HepG2 (cell line): ENCODE data around the gene ZFP1. TPM values are rescaled to one million over a fixed set of nuclear protein-coding genes. Genes with fewer than 3 reads are reported as not detected.

ENCODE experiments used
- AKAP8 ChIP-seq: sonication (generic); formaldehyde crosslinking; IDR thresholded peaks from 2 replicates; pipeline ENCODE4 v1.5.1; 2020; ENCODE audit warnings: mild to moderate bottlenecking, missing genetic modification reagents
- ATAD3A ChIP-seq: sonication (generic); formaldehyde crosslinking; IDR thresholded peaks from 2 replicates; pipeline ENCODE4 v1.4.0; 2020; ENCODE audit warnings: missing genetic modification reagents
- EP300 ChIP-seq, 3 experiments: sonication (generic) in 1 of 3; formaldehyde crosslinking in 1 of 3; IDR thresholded peaks; 2 replicates each; pipeline versions ENCODE4 v1.5.1 to v1.6.1; 2011 to 2020; ENCODE audit warnings: low read depth in 2 of 3, low read length in 2 of 3, borderline replicate concordance in 1 of 3, improper control_type of control experiment in 1 of 3, mild to moderate bottlenecking in 1 of 3, missing genetic modification reagents in 1 of 3, moderate library complexity in 1 of 3
- KDM1A ChIP-seq: IDR thresholded peaks from 2 replicates; pipeline ENCODE4 v1.6.1; 2016; ENCODE audit warnings: missing compliant biosample characterization
- NFE2 ChIP-seq: sonication (generic); formaldehyde crosslinking; IDR thresholded peaks from 2 replicates; pipeline ENCODE4 v1.4.0; 2020; ENCODE audit warnings: missing genetic modification reagents
- NRL ChIP-seq: sonication (generic); formaldehyde crosslinking; IDR thresholded peaks from 2 replicates; pipeline ENCODE4 v1.5.0; 2020; ENCODE audit warnings: missing genetic modification reagents, mild to moderate bottlenecking, moderate library complexity, borderline replicate concordance
- REPIN1 ChIP-seq: sonication (generic); formaldehyde crosslinking; IDR thresholded peaks from 2 replicates; pipeline ENCODE4 v1.8.0; 2022; ENCODE audit warnings: missing genetic modification reagents, low read depth, mild to moderate bottlenecking, borderline replicate concordance
- TBP ChIP-seq: sonication (generic); formaldehyde crosslinking; IDR thresholded peaks from 2 replicates; pipeline ENCODE4 v1.5.0; 2020; ENCODE audit warnings: missing genetic modification reagents
- TCF7 ChIP-seq: sonication (generic); IDR thresholded peaks from 2 replicates; pipeline ENCODE4 v1.6.1; 2016; ENCODE audit warnings: antibody characterized with exemption, low read depth
- TGIF2 ChIP-seq: IDR thresholded peaks from 2 replicates; pipeline ENCODE4 v1.6.1; 2016; ENCODE audit warnings: control low read depth, missing compliant biosample characterization
- THYN1 ChIP-seq: sonication (generic); formaldehyde crosslinking; IDR thresholded peaks from 2 replicates; pipeline ENCODE4 v1.8.1; 2023; ENCODE audit warnings: low read depth, mild to moderate bottlenecking, moderate library complexity, missing genetic modification reagents, borderline replicate concordance
- ZBTB14 ChIP-seq: sonication (generic); formaldehyde crosslinking; IDR thresholded peaks from 2 replicates; pipeline ENCODE4 v1.4.0; 2020; ENCODE audit warnings: missing genetic modification reagents
- ZFP36 ChIP-seq: fragments of 150-350 bp; IDR thresholded peaks from 2 replicates; pipeline ENCODE4 v1.6.1; 2018; ENCODE audit warnings: borderline replicate concordance, low read length, low read depth; ENCODE audit not compliant: partially characterized antibody
- ZNF224 ChIP-seq: sonication (generic); formaldehyde crosslinking; IDR thresholded peaks from 2 replicates; pipeline ENCODE4 v1.5.0; 2020; ENCODE audit warnings: mild to moderate bottlenecking, missing genetic modification reagents
- ZNF558 ChIP-seq: sonication (generic); formaldehyde crosslinking; IDR thresholded peaks from 2 replicates; pipeline ENCODE4 v1.9.0; 2022; ENCODE audit warnings: mild to moderate bottlenecking, missing genetic modification reagents, borderline replicate concordance
- ZNF570 ChIP-seq: sonication (generic); formaldehyde crosslinking; IDR thresholded peaks from 2 replicates; pipeline ENCODE4 v1.4.0; 2020; ENCODE audit warnings: mild to moderate bottlenecking, missing genetic modification reagents, borderline replicate concordance
- ZNF577 ChIP-seq: sonication (generic); formaldehyde crosslinking; IDR thresholded peaks from 2 replicates; pipeline ENCODE4 v1.4.0; 2020; ENCODE audit warnings: mild to moderate bottlenecking, low read depth, missing genetic modification reagents, borderline replicate concordance
- ZNF768 ChIP-seq: sonication (generic); formaldehyde crosslinking; IDR thresholded peaks from 2 replicates; pipeline ENCODE4 v1.4.0; 2020; ENCODE audit warnings: missing genetic modification reagents
- polyA plus RNA-seq, 8 experiments: library from polyadenylated mRNA; depleted of rRNA in 3 of 8; stranded (reverse) in 7 of 8; unstranded in 1 of 8; fragments of >200 nt; fragmentation: Illumina TruSeq in 4 of 8; extraction: Trizol in 4 of 8; gene quantifications; 2 replicates each; pipeline versions ENCODE4 v1.2.1 to v1.2.3, GENCODE V29; 2011 to 2016; ENCODE audit warnings: low read depth in 4 of 8, missing spikeins in 1 of 8, mixed read lengths in 1 of 8; ENCODE audit not compliant: insufficient read depth in 1 of 8
- total RNA-seq, 5 experiments: library from RNA; depleted of rRNA; stranded (reverse); fragments of >200 nt; fragmentation: Illumina TruSeq; extraction: Trizol; gene quantifications; 2 replicates each; pipeline ENCODE4 v1.2.3, GENCODE V29; 2016; ENCODE audit warnings: low read depth in 1 of 5

Gene ZFP1
- total and polyA plus RNA-seq, 2 of the 13 experiments (the other 11 are each of a cell fraction or from before 2014, with no cell fraction given): 8.3 to 14.0 TPM

DNA sequence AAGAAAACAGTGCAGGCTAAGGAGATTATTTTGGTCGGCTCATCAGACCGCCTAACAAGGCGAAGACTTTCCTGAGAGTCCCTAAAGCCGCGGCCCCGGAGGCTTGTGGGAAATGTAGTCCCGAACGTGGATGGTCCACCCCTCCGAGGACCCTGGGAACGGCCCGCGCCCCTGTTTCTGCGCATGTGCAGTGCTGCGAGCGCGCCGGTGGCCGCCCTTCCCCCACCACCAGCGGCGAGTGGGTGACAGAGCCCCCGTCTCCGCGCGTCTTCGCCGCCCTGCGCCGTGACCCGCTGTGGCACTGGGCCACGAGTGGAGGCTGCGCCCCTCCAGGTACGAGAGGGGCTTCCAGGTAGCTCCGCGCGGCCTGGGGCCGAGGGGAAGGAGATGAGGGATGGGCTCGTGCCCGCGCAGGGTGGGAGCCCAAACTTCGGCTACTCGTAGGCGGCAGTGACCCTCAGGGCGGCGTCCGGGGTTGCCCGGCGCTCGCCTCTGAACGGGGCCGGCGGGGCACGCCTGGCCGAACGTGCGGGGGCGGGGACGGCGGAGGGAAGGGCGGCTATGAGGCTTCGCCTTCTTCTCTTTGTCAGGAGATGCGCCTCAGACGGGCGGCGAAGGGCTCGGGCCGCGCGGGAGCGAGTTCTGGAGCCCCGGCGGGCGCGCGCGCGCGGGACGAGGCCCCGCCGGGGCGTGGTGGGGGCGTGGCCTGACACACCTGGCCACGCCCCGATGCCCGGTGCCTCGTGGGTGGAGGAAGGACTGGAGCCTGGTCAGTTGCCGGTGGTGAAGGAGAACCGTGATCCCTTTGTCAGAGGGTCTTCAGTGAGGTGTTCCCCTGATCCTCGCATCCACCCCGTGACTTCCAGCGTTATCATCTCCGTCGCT, at the start of gene ZFP1 (continued):
- TF ChIP-seq ZNF558 (CRISPR knock-in tag) (peak; percentile 92), TGIF2 (peak; percentile 47; the same call in 1 of the 2 replicates), ZNF224 (CRISPR knock-in tag) (no peak), ZNF577 (CRISPR knock-in tag) (peak; percentile 89; the same call in 1 of the 2 replicates), AKAP8 (CRISPR knock-in tag) (peak; percentile 96), ZFP36 (no peak), ZNF768 (CRISPR knock-in tag) (peak; percentile 85), ATAD3A (CRISPR knock-in tag) (0 out of 2 replicates have a peak, but pooled peaks have one; percentile 71), NRL (CRISPR knock-in tag) (peak; percentile 99), REPIN1 (CRISPR knock-in tag) (peak; percentile 95; the same call in 1 of the 2 replicates), EP300 (IDR thresholded peaks at IDR 0.05; ENCODE audit: low read depth in 2 of 2, low read length in 2 of 2) (peak; percentile 28 to 70; a peak in 2 of 4 replicates), EP300 (CRISPR knock-in tag; IDR thresholded peaks at IDR 0.05; ENCODE audit: borderline replicate concordance) (peak; percentile 62), TCF7 (no peak), KDM1A (CRISPR knock-in tag) (peak; percentile 77), ZBTB14 (peak; percentile 99), TBP (CRISPR knock-in tag) (no peak), THYN1 (CRISPR knock-in tag) (no peak), ZNF570 (peak; percentile 50; the same call in 1 of the 2 replicates), NFE2 (CRISPR knock-in tag) (no peak; the same call in 1 of the 2 replicates)
